ENCODE measurements around the gene PPP1R1C.

Gene PPP1R1C

GRCh38 chr2:182066400-182067087 is 80.9 kb downstream of the PPP1R1C start:
- DNase-seq = no peak

GRCh38 chr2:182067393-182067792 is 81.7 kb downstream of the PPP1R1C start:
- DNase-seq = no peak

GRCh38 chr2:182068811-182069210 is 83.2 kb downstream of the PPP1R1C start:
- DNase-seq = no peak

- DNase-seq = no peak
Measured at GRCh38 chr2:182069416-182069815, 83.8 kb downstream of the PPP1R1C start.

- DNase-seq = no peak
Measured at GRCh38 chr2:182069908-182070307, 84.3 kb downstream of the PPP1R1C start.

GRCh38 chr2:182070736-182071135 is 85.1 kb downstream of the PPP1R1C start:
- no peak for DNase-seq

- DNase-seq = no peak
Measured at GRCh38 chr2:182072861-182073260, 87.2 kb downstream of the PPP1R1C start.

- DNase-seq = no peak
Measured at GRCh38 chr2:182073613-182074012, 88.0 kb downstream of the PPP1R1C start.

- no peak for DNase-seq
Measured at GRCh38 chr2:182077023-182077422, 91.4 kb downstream of the PPP1R1C start.

- DNase-seq = no peak
Measured at GRCh38 chr2:182077448-182078142, 91.9 kb downstream of the PPP1R1C start.

GRCh38 chr2:182078988-182079602 is 93.4 kb downstream of the PPP1R1C start:
- DNase-seq = no peak

- DNase-seq = no peak
Measured at GRCh38 chr2:182080493-182080892, 94.8 kb downstream of the PPP1R1C start.

GRCh38 chr2:182081602-182082260 is 96.1 kb downstream of the PPP1R1C start:
- DNase-seq = no peak

- DNase-seq = no peak
Measured at GRCh38 chr2:182088681-182089320, 103.1 kb downstream of the PPP1R1C start.

GRCh38 chr2:182090486-182090885 is 104.8 kb downstream of the PPP1R1C start:
- no peak for DNase-seq

GRCh38 chr2:182097571-182098164 is 112.0 kb downstream of the PPP1R1C start:
- no peak for DNase-seq

GRCh38 chr2:182098648-182099047 is 113.0 kb downstream of the PPP1R1C start:
- no peak for DNase-seq

GRCh38 chr2:182101263-182101662 is 115.6 kb downstream of the PPP1R1C start:
- no peak for DNase-seq

- DNase-seq = no peak
Measured at GRCh38 chr2:182103526-182103925, 117.9 kb downstream of the PPP1R1C start.

- no peak for DNase-seq
Measured at GRCh38 chr2:182110347-182110746, 124.7 kb downstream of the PPP1R1C start.

GRCh38 chr2:182113334-182113733 is 127.7 kb downstream of the PPP1R1C start:
- no peak for DNase-seq

GRCh38 chr2:182115258-182115657 is 129.6 kb downstream of the PPP1R1C start:
- DNase-seq = no peak

- no peak for DNase-seq
Measured at GRCh38 chr2:182116774-182117173, 131.1 kb downstream of the PPP1R1C start.
